Parathyroid adenoma (tissue), 2 donors: ENCODE results near the gene KRT79.

Source experiments
- H2AFZ ChIP-seq: fragments of 300-600 bp; sonication (generic); one replicate; pipeline ENCODE4 v1.7.0; 2017; ENCODE audit warnings: antibody characterized with exemption, mild to moderate bottlenecking
- H3K27ac ChIP-seq: fragments of 300-600 bp; sonication (generic); one replicate; pipeline ENCODE4 v1.7.0; 2017
- H3K27me3 ChIP-seq: fragments of 300-600 bp; sonication (generic); one replicate; pipeline ENCODE4 v1.7.0; 2017; ENCODE audit warnings: low read length; ENCODE audit not compliant: control insufficient read depth, insufficient read depth
- H3K36me3 ChIP-seq: fragments of 300-600 bp; sonication (generic); one replicate; pipeline ENCODE4 v1.7.0; 2017; ENCODE audit warnings: low read length; ENCODE audit not compliant: control insufficient read depth, insufficient read depth
- H3K4me1 ChIP-seq: fragments of 300-600 bp; sonication (generic); one replicate; pipeline ENCODE4 v1.7.0; 2017; ENCODE audit warnings: control low read depth
- H3K4me2 ChIP-seq: fragments of 300-600 bp; sonication (generic); one replicate; pipeline ENCODE4 v1.7.0; 2017; ENCODE audit warnings: low read length
- H3K4me3 ChIP-seq: fragments of 300-600 bp; sonication (generic); one replicate; pipeline ENCODE4 v1.7.0; 2017; ENCODE audit warnings: low read depth, low read length
- H3K79me2 ChIP-seq: fragments of 300-600 bp; sonication (generic); one replicate; pipeline ENCODE4 v1.7.0; 2017; ENCODE audit warnings: control low read depth
- H3K9ac ChIP-seq: fragments of 300-600 bp; sonication (generic); one replicate; pipeline ENCODE4 v1.7.0; 2017; ENCODE audit warnings: mild to moderate bottlenecking
- H3K9me3 ChIP-seq: fragments of 300-600 bp; sonication (generic); one replicate; pipeline ENCODE4 v1.7.0; 2017; ENCODE audit warnings: low read length; ENCODE audit not compliant: control insufficient read depth
- TF ChIP-seq, protein P1 (sequence below): fragments of 300-600 bp; sonication (generic); IDR thresholded peaks from one replicate; pipeline ENCODE4 v1.7.0; 2017; ENCODE audit warnings: antibody characterized with exemption, mild to moderate bottlenecking
- donor health status: primary hyperparathyroidism.

The KRT79 gene

DNA sequence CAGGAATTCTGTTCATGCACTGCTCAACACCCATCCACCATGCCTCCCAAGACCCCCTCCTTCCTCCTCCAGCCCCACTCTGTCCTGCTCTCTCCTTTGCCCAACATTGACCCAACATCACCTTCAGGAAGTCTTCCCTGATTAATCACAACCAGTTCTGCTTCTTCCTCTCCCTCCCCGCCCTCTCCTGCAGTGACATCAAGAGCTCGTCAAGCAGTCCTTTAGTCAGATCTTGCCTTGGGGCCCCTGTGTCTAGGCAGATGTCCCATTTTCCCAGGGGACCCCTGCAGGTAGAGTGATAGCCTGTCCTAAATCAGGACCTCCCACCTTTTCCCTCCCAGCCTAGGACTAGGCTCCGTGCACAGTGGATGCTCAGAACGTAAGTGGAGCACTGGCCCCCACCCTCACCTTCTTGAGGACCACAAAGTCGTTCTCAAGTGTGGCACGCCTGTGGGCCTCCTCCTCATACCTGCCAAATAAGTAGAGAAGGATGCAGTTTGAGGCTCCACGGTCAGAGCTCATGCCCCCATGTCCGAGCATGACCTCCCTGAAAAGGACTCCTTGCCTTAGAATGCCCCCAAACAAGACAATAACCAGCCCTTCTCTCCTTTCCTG is 12.4 kb upstream of the KRT79 start:
- Histone ChIP-seq H3K9me3 (no peaks in the 10 kb centered on the region), H3K4me2 (no peak overlapping the region), H3K4me1 (no peaks in the 10 kb centered on the region), H3K27ac (no peak overlapping the region), H3K79me2 (no peaks in the 10 kb centered on the region), H3K4me3 (no peak overlapping the region), H2AFZ (no peak overlapping the region), H3K9ac (no peak overlapping the region), H3K27me3 (no peaks in the 10 kb centered on the region), H3K36me3 (no peaks in the 10 kb centered on the region)
- TF ChIP-seq, protein P1, sequence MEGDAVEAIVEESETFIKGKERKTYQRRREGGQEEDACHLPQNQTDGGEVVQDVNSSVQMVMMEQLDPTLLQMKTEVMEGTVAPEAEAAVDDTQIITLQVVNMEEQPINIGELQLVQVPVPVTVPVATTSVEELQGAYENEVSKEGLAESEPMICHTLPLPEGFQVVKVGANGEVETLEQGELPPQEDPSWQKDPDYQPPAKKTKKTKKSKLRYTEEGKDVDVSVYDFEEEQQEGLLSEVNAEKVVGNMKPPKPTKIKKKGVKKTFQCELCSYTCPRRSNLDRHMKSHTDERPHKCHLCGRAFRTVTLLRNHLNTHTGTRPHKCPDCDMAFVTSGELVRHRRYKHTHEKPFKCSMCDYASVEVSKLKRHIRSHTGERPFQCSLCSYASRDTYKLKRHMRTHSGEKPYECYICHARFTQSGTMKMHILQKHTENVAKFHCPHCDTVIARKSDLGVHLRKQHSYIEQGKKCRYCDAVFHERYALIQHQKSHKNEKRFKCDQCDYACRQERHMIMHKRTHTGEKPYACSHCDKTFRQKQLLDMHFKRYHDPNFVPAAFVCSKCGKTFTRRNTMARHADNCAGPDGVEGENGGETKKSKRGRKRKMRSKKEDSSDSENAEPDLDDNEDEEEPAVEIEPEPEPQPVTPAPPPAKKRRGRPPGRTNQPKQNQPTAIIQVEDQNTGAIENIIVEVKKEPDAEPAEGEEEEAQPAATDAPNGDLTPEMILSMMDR: no peak

DNA sequence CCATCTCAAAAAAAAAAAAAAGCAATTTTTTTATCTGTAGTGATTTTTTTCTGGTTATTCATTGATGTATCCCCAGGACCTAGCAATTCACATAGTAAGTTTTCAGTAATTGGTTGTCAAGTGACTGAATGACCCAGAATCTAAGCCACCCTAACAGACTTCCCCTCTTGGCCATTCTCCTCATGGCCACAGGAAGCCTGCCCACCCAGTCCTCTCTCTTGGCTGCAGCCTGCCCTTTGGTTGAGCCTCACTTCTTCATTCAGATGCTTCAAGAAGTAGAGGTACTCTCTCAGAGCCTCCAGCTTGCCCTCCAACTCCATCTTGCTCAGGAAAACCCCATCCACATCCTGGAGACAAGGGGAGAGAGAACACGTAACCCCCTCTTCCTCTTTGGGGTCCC is 11.8 kb upstream of the KRT79 start:
- no peaks in the 10 kb centered on the region for H3K79me2 ChIP-seq
- H3K27me3 ChIP-seq: no peaks in the 10 kb centered on the region
- no peak overlapping the region for H2AFZ ChIP-seq
- no peaks in the 10 kb centered on the region for H3K4me1 ChIP-seq
- no peak overlapping the region for H3K4me2 ChIP-seq
- H3K9ac ChIP-seq: no peak overlapping the region
- TF ChIP-seq, protein P1: no peak
- no peak overlapping the region for H3K4me3 ChIP-seq
- no peaks in the 10 kb centered on the region for H3K9me3 ChIP-seq
- H3K27ac ChIP-seq: no peak overlapping the region
- H3K36me3 ChIP-seq: no peaks in the 10 kb centered on the region

DNA sequence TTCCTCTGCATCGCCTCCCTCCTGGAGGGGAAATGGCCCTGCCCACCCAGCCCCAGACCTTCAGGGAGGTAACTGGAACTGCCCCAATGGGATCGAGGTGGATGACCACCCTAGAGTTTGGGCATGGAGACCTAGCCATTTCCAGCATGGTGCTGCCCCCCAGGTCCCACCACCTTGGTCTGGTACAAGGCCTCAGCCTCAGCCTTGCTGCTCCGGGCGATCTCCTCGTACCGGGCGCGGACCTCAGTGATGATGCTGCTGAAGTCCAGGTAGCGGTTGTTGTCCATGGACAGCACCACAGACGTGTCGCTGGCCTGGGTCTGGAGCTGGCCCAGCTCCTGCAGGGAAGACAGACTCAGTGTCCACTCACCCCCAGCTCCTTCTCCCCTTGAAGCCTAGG is 10.3 kb upstream of the KRT79 start:
- Histone ChIP-seq H3K27me3 (no peaks in the 10 kb centered on the region), H3K9me3 (no peaks in the 10 kb centered on the region), H2AFZ (no peak overlapping the region), H3K4me3 (no peak overlapping the region), H3K27ac (no peak overlapping the region), H3K79me2 (no peaks in the 10 kb centered on the region), H3K4me1 (no peaks in the 10 kb centered on the region), H3K4me2 (no peak overlapping the region), H3K36me3 (no peaks in the 10 kb centered on the region), H3K9ac (no peak overlapping the region)
- TF ChIP-seq, protein P1: no peak

DNA sequence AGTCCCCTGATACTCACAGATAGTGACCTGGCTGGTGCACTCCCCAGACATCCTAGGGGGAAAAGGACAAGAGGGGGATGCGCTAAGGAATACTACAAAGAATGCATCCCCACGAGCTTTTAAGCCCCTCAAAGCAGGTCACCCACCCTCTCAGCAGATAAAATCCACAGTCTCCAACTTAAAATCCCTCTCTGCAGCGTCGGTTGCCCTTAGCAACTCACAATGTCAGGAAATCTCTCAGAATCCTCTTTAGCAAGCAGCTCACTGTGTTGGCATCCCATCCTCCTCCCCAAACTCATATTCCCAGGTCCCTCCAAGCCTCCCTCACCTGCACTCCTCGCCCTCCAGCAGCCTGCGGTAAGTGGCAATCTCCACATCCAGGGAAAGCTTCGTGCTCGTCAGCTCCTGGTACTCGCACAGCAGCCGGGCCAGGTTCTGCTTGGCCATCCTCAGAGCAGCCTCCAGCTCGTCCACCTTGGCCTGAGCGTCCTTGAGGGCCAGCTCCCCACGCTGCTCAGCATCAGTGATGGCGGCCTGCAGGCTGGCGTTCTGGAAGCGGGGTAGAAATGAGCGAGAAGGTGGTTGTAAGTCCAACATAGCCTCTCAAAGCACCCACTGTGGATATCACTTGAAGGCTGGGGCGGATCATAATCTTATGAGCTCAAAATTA is 5.5 kb upstream of the KRT79 start:
- H3K36me3 ChIP-seq: no peaks in the 10 kb centered on the region
- H3K27me3 ChIP-seq: no peaks in the 10 kb centered on the region
- H3K27ac ChIP-seq: no peak overlapping the region
- no peaks in the 10 kb centered on the region for H3K4me1 ChIP-seq
- H3K4me3 ChIP-seq: no peak overlapping the region
- TF ChIP-seq, protein P1: no peak
- no peaks in the 10 kb centered on the region for H3K9me3 ChIP-seq
- no peak overlapping the region for H2AFZ ChIP-seq
- no peaks in the 10 kb centered on the region for H3K79me2 ChIP-seq
- no peak overlapping the region for H3K4me2 ChIP-seq
- H3K9ac ChIP-seq: no peak overlapping the region
